HCT116 (cell line): ENCODE data around the gene RBM4B. TPM values are rescaled to one million over a fixed set of nuclear protein-coding genes. Genes with fewer than 3 reads are reported as not detected.

Experiments used
- ATAC-seq: fragments of 200-7000 bp; cut with Tn5 transposase; 2 replicates; pipeline ENCODE4 v1.9.1; 2020; ENCODE audit warnings: mild to moderate bottlenecking, moderate library complexity
- BruUV-seq: library from RNA; stranded (reverse); fragments of 400-500 nt; replicated peaks from 2 replicates; lab custom pipeline; 2021; lab: Mats Ljungman, UMichigan
- CTCF ChIA-PET: fragments of 300-600 bp; sonication (Branson Sonifier 250); formaldehyde crosslinking; loops from one replicate; lab custom pipeline; 2021; ENCODE audit warnings: antibody characterized with exemption; lab: Charles Lee
- POLR2A ChIA-PET: fragments of 300-600, 350-600 bp; sonication (Branson Sonifier 250); formaldehyde crosslinking; loops from one replicate; lab custom pipeline; 2021; ENCODE audit warnings: antibody characterized with exemption; lab: Charles Lee
- RAD21 ChIA-PET, 2 experiments: fragments of 300-600 bp; sonication (Branson Sonifier 250); formaldehyde crosslinking; loops; one replicate each; lab custom pipeline; 2023; ENCODE audit warnings: low total read pairs in 2 of 2; ENCODE audit not compliant: uncharacterized antibody in 2 of 2, unreplicated experiment in 2 of 2, low non-redundant PET in 1 of 2; lab: Charles Lee
- DNase-seq: peaks from one replicate; pipeline ENCODE4 v3.0.0-alpha.2; 2010; ENCODE audit warnings: low read depth, low spot score
- H2AFZ ChIP-seq: fragments of 200-600 bp; shearing (Covaris generic), sonication (generic); 2 replicates; pipeline ENCODE4 v1.6.1; 2017; ENCODE audit warnings: low read depth, mixed run types, mixed read lengths, antibody characterized with exemption, low read length; ENCODE audit not compliant: poor library complexity, severe bottlenecking
- H3K27ac ChIP-seq: 2 replicates; pipeline ENCODE4 v1.5.1; 2012; ENCODE audit warnings: low read depth, low read length
- H3K27me3 ChIP-seq: fragments of 200-600 bp; sonication (generic); 2 replicates; pipeline ENCODE4 v1.6.1; 2016; ENCODE audit warnings: mixed run types, low read length, mixed read lengths; ENCODE audit not compliant: insufficient read depth
- H3K36me3 ChIP-seq, 2 experiments: fragments of 200-500 bp in 1 of 2; fragments of 200-600 bp in 1 of 2; sonication (Bioruptor generic) in 1 of 2; sonication (generic) in 1 of 2; 2 replicates each; pipeline versions ENCODE4 v1.5.1 to v1.6.1; 2014 to 2016; ENCODE audit warnings: low read length in 2 of 2, inconsistent platforms in 1 of 2, mixed read lengths in 1 of 2, mixed run types in 1 of 2; ENCODE audit not compliant: insufficient read depth in 2 of 2, control insufficient read depth in 1 of 2
- H3K4me1 ChIP-seq, 2 experiments: fragments of 200-600 bp in 1 of 2; sonication (generic) in 1 of 2; 2 replicates each; pipeline versions ENCODE4 v1.5.1 to v1.6.1; 2012 to 2017; ENCODE audit warnings: low read length in 2 of 2, inconsistent platforms in 1 of 2, mild to moderate bottlenecking in 1 of 2, mixed read lengths in 1 of 2, mixed run types in 1 of 2, moderate library complexity in 1 of 2; ENCODE audit not compliant: insufficient read depth in 2 of 2, control insufficient read depth in 1 of 2
- H3K4me2 ChIP-seq: fragments of 200-600 bp; sonication (generic); 2 replicates; pipeline ENCODE4 v1.6.1; 2017; ENCODE audit warnings: mixed run types, low read length, mixed read lengths
- H3K4me3 ChIP-seq, 2 experiments: fragments of 200-600 bp in 1 of 2; sonication (generic) in 1 of 2; replicated peaks in 1 of 2; 2 replicates each; pipeline ENCODE4 v1.5.1; 2011 to 2016; ENCODE audit warnings: low read length in 2 of 2, control low read depth in 1 of 2, low read depth in 1 of 2, mild to moderate bottlenecking in 1 of 2, mixed read lengths in 1 of 2, mixed run types in 1 of 2
- H3K79me2 ChIP-seq: fragments of 200-600 bp; sonication (generic); 2 replicates; pipeline ENCODE4 v1.6.1; 2017; ENCODE audit warnings: mild to moderate bottlenecking, mixed run types, low read length, moderate library complexity, mixed read lengths; ENCODE audit not compliant: insufficient read depth
- H3K9ac ChIP-seq: fragments of 200-600 bp; sonication (generic); 2 replicates; pipeline ENCODE4 v1.6.1; 2016; ENCODE audit warnings: low read length, mixed read lengths
- H3K9me2 ChIP-seq: fragments of 200-600 bp; sonication (generic), shearing (Covaris generic); 2 replicates; pipeline ENCODE4 v1.6.1; 2017; ENCODE audit warnings: mixed run types, mild to moderate bottlenecking, moderate library complexity; ENCODE audit not compliant: insufficient read depth
- H3K9me3 ChIP-seq, 2 experiments: fragments of 200-500 bp in 1 of 2; fragments of 200-600 bp in 1 of 2; sonication (Bioruptor generic) in 1 of 2; sonication (generic) in 1 of 2; 2 replicates each; pipeline ENCODE4 v1.6.1; 2014 to 2017; ENCODE audit warnings: low read length in 2 of 2, mixed read lengths in 2 of 2, inconsistent platforms in 1 of 2, low read depth in 1 of 2, mild to moderate bottlenecking in 1 of 2, mixed run types in 1 of 2, moderate library complexity in 1 of 2; ENCODE audit not compliant: control insufficient read depth in 1 of 2, insufficient read depth in 1 of 2
- H4K20me1 ChIP-seq: fragments of 200-600 bp; sonication (generic), shearing (Covaris generic); 2 replicates; pipeline ENCODE4 v1.6.1; 2017; ENCODE audit warnings: mixed run types, mild to moderate bottlenecking, moderate library complexity; ENCODE audit not compliant: insufficient read depth
- ATF3 ChIP-seq: IDR thresholded peaks from 2 replicates; pipeline ENCODE4 v1.6.1; 2012
- CBX3 ChIP-seq: IDR thresholded peaks from 2 replicates; pipeline ENCODE4 v1.6.1; 2012; ENCODE audit warnings: low read depth
- EGR1 ChIP-seq: IDR thresholded peaks from 2 replicates; pipeline ENCODE4 v1.6.1; 2012; ENCODE audit warnings: low read depth
- ELF1 ChIP-seq: IDR thresholded peaks from 2 replicates; pipeline ENCODE4 v1.6.1; 2012; ENCODE audit warnings: low read depth, borderline replicate concordance
- EZH2 ChIP-seq: fragments of 200-600 bp; sonication (generic); IDR thresholded peaks from 2 replicates; pipeline ENCODE4 v1.6.1; 2017; ENCODE audit warnings: antibody characterized with exemption, mixed run types
- EZH2phosphoT487 ChIP-seq: fragments of 200-600 bp; IDR thresholded peaks from 2 replicates; pipeline ENCODE4 v1.6.1; 2018; ENCODE audit warnings: antibody characterized with exemption, borderline replicate concordance
- FOSL1 ChIP-seq: IDR thresholded peaks from 2 replicates; pipeline ENCODE4 v1.6.1; 2012; ENCODE audit warnings: low read depth
- JUND ChIP-seq: IDR thresholded peaks from 2 replicates; pipeline ENCODE4 v1.6.1; 2012
- POLR2A ChIP-seq: IDR thresholded peaks from 2 replicates; pipeline ENCODE4 v1.7.0; 2011; ENCODE audit warnings: borderline replicate concordance; ENCODE audit not compliant: insufficient read depth, insufficient read length; ENCODE audit errors: extremely low read depth
- POLR2AphosphoS5 ChIP-seq: IDR thresholded peaks from 2 replicates; pipeline ENCODE4 v1.6.1; 2011; ENCODE audit warnings: mild to moderate bottlenecking, low read depth, low read length, moderate library complexity
- RAD21 ChIP-seq: IDR thresholded peaks from 2 replicates; pipeline ENCODE4 v1.6.1; 2012; ENCODE audit warnings: low read depth, mild to moderate bottlenecking
- SIN3A ChIP-seq: IDR thresholded peaks from 2 replicates; pipeline ENCODE4 v1.6.1; 2012; ENCODE audit warnings: low read depth
- SRF ChIP-seq: IDR thresholded peaks from 2 replicates; pipeline ENCODE4 v1.6.1; 2012; ENCODE audit warnings: low read depth
- TCF7L2 ChIP-seq: IDR thresholded peaks from 2 replicates; pipeline ENCODE4 v1.7.0; 2011; ENCODE audit warnings: borderline replicate concordance, inconsistent platforms; ENCODE audit not compliant: insufficient read depth, insufficient read length; ENCODE audit errors: extremely low read depth
- ZFX ChIP-seq: fragments of 450-650 bp; IDR thresholded peaks from 2 replicates; pipeline ENCODE4 v1.6.1; 2017
- ZNF274 ChIP-seq: fragments of 200-500 bp; sonication (Bioruptor generic); IDR thresholded peaks from 2 replicates; pipeline ENCODE4 v1.6.1; 2014; ENCODE audit warnings: mild to moderate bottlenecking, low read depth, low read length, inconsistent platforms
- intact Hi-C: fragments of 100-400 bp; cut with micrococcal nuclease; formaldehyde crosslinking; loops from 2 replicates; pipeline ENCODE4 v1.10.0; 2022
- total RNA-seq: library from RNA; stranded (reverse); gene quantifications from one replicate; pipeline ENCODE4 v1.2.1, GENCODE V29; 2021; ENCODE audit not compliant: unreplicated experiment
- TF ChIP-seq, protein P1 (sequence below): IDR thresholded peaks from 2 replicates; pipeline ENCODE4 v1.6.1; 2012
- TF ChIP-seq, protein P2 (sequence below): IDR thresholded peaks from 2 replicates; pipeline ENCODE4 v1.6.1; 2012; ENCODE audit warnings: low read depth
- TF ChIP-seq, protein P3 (sequence below): IDR thresholded peaks from 2 replicates; pipeline ENCODE4 v1.6.1; 2011; ENCODE audit warnings: mild to moderate bottlenecking, low read length, moderate library complexity; ENCODE audit not compliant: insufficient replicate concordance; ENCODE audit errors: extremely low read depth
- TF ChIP-seq, protein P4 (sequence below), 3 experiments: fragments of 200-600 bp in 1 of 3; sonication (generic) in 1 of 3; IDR thresholded peaks in 2 of 3; conservative IDR thresholded peaks in 1 of 3; 2 replicates each; pipeline ENCODE4 v1.5.1; 2012 to 2017; ENCODE audit warnings: low read depth in 2 of 3, low read length in 2 of 3, antibody characterized with exemption in 1 of 3, borderline replicate concordance in 1 of 3, control low read depth in 1 of 3, mild to moderate bottlenecking in 1 of 3, mixed read lengths in 1 of 3, mixed run types in 1 of 3, moderate library complexity in 1 of 3; ENCODE audit not compliant: insufficient read depth in 1 of 3

The RBM4B gene
- total RNA-seq, 1 experiment from 2014 or later: 18.1 TPM

DNA sequence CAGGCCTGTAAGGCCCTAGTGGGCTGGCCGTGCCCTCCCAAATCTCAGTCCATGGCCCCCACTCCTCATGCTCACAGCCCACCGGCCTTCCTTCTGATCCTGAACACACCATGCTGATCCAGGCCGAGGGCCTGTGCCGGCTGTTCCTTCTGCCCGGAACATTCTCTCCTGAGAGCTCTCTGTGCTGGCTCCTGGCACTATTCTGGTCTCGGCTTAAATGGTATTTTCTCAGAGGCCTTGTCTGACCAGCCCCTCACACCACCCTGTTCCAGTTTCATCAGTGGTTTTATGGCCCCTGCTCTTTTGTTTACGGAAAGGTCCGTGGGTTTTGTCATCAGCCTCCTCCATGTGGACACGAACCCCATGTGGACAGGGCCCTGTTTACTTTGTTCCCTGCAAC, 29.3 kb upstream of the RBM4B start:
- H3K36me3 ChIP-seq: no peaks in the 10 kb centered on the region; a peak in 1 of 4 replicates
- no peaks in the 10 kb centered on the region for H3K79me2 ChIP-seq
- no TSS peak for BruUV-seq
- no peaks in the 10 kb centered on the region for H3K9me3 ChIP-seq
- no peaks in the 10 kb centered on the region for H3K27me3 ChIP-seq
- no peak for TF ChIP-seq TCF7L2
- TF ChIP-seq EZH2: no peak
- TF ChIP-seq POLR2AphosphoS5: no peak
- TF ChIP-seq EGR1: no peak
- TF ChIP-seq ATF3: no peak
- TF ChIP-seq ZNF274: no peak
- TF ChIP-seq ELF1: no peak
- TF ChIP-seq ZFX: no peak
- TF ChIP-seq POLR2A: no peak
- no peak for TF ChIP-seq JUND
- TF ChIP-seq, protein P1, sequence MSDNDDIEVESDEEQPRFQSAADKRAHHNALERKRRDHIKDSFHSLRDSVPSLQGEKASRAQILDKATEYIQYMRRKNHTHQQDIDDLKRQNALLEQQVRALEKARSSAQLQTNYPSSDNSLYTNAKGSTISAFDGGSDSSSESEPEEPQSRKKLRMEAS: no peak
- TF ChIP-seq, protein P2, sequence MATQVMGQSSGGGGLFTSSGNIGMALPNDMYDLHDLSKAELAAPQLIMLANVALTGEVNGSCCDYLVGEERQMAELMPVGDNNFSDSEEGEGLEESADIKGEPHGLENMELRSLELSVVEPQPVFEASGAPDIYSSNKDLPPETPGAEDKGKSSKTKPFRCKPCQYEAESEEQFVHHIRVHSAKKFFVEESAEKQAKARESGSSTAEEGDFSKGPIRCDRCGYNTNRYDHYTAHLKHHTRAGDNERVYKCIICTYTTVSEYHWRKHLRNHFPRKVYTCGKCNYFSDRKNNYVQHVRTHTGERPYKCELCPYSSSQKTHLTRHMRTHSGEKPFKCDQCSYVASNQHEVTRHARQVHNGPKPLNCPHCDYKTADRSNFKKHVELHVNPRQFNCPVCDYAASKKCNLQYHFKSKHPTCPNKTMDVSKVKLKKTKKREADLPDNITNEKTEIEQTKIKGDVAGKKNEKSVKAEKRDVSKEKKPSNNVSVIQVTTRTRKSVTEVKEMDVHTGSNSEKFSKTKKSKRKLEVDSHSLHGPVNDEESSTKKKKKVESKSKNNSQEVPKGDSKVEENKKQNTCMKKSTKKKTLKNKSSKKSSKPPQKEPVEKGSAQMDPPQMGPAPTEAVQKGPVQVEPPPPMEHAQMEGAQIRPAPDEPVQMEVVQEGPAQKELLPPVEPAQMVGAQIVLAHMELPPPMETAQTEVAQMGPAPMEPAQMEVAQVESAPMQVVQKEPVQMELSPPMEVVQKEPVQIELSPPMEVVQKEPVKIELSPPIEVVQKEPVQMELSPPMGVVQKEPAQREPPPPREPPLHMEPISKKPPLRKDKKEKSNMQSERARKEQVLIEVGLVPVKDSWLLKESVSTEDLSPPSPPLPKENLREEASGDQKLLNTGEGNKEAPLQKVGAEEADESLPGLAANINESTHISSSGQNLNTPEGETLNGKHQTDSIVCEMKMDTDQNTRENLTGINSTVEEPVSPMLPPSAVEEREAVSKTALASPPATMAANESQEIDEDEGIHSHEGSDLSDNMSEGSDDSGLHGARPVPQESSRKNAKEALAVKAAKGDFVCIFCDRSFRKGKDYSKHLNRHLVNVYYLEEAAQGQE: no peak
- no peak for TF ChIP-seq SIN3A
- no peak for TF ChIP-seq CBX3
- TF ChIP-seq FOSL1: no peak
- TF ChIP-seq, protein P3, sequence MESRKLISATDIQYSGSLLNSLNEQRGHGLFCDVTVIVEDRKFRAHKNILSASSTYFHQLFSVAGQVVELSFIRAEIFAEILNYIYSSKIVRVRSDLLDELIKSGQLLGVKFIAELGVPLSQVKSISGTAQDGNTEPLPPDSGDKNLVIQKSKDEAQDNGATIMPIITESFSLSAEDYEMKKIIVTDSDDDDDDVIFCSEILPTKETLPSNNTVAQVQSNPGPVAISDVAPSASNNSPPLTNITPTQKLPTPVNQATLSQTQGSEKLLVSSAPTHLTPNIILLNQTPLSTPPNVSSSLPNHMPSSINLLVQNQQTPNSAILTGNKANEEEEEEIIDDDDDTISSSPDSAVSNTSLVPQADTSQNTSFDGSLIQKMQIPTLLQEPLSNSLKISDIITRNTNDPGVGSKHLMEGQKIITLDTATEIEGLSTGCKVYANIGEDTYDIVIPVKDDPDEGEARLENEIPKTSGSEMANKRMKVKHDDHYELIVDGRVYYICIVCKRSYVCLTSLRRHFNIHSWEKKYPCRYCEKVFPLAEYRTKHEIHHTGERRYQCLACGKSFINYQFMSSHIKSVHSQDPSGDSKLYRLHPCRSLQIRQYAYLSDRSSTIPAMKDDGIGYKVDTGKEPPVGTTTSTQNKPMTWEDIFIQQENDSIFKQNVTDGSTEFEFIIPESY: no peak
- no peak for TF ChIP-seq EZH2phosphoT487
- TF ChIP-seq, protein P4, sequence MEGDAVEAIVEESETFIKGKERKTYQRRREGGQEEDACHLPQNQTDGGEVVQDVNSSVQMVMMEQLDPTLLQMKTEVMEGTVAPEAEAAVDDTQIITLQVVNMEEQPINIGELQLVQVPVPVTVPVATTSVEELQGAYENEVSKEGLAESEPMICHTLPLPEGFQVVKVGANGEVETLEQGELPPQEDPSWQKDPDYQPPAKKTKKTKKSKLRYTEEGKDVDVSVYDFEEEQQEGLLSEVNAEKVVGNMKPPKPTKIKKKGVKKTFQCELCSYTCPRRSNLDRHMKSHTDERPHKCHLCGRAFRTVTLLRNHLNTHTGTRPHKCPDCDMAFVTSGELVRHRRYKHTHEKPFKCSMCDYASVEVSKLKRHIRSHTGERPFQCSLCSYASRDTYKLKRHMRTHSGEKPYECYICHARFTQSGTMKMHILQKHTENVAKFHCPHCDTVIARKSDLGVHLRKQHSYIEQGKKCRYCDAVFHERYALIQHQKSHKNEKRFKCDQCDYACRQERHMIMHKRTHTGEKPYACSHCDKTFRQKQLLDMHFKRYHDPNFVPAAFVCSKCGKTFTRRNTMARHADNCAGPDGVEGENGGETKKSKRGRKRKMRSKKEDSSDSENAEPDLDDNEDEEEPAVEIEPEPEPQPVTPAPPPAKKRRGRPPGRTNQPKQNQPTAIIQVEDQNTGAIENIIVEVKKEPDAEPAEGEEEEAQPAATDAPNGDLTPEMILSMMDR (IDR thresholded peaks at IDR 0.05 in 2 of 3, conservative IDR thresholded peaks at IDR 0.05 in 1 of 3; ENCODE audit: borderline replicate concordance in 1 of 3, insufficient read depth in 1 of 3, low read depth in 2 of 3, low read length in 2 of 3): no peak
- TF ChIP-seq RAD21: no peak
- TF ChIP-seq SRF: no peak
- TF ChIP-seq, all 23 proteins: peak for 0
- ATAC-seq (no peak), DNase-seq (no peak)
- no peak overlapping the region for H2AFZ ChIP-seq
- H3K9me2 ChIP-seq: no peaks in the 10 kb centered on the region
- no peak overlapping the region for H3K27ac ChIP-seq
- no peak overlapping the region for H3K4me3 ChIP-seq
- peaks cover 0 to 3% of the 10 kb centered on the region in 2 experiments; a peak in 1 of 4 replicates for H3K4me1 ChIP-seq
- no peak overlapping the region for H3K4me2 ChIP-seq
- ChIA-PET CTCF (no interaction called here), RAD21 (no interaction called here), POLR2A (no interaction called here)
- H3K9ac ChIP-seq: no peak overlapping the region
- intact Hi-C loops: no loop called here
- H4K20me1 ChIP-seq: no peaks in the 10 kb centered on the region
